HCT116 (cell line): ENCODE results near the gene PCMT1.

Experiments
- CTCF ChIP-seq, 3 experiments: fragments of 200-600 bp in 1 of 3; sonication (generic) in 1 of 3; IDR thresholded peaks in 2 of 3; conservative IDR thresholded peaks in 1 of 3; 2 replicates each; pipeline ENCODE4 v1.5.1; 2012 to 2017; ENCODE audit warnings: low read depth in 2 of 3, low read length in 2 of 3, antibody characterized with exemption in 1 of 3, borderline replicate concordance in 1 of 3, control low read depth in 1 of 3, mild to moderate bottlenecking in 1 of 3, mixed read lengths in 1 of 3, mixed run types in 1 of 3, moderate library complexity in 1 of 3; ENCODE audit not compliant: insufficient read depth in 1 of 3
- SP1 ChIP-seq: IDR thresholded peaks from 2 replicates; pipeline ENCODE4 v1.6.1; 2012; ENCODE audit warnings: low read depth

GRCh38 chr6:149701714-149702113 lies 47.8 kb upstream of the PCMT1 start:
- TF ChIP-seq CTCF (IDR thresholded peaks at IDR 0.05 in 2 of 3, conservative IDR thresholded peaks at IDR 0.05 in 1 of 3; ENCODE audit: borderline replicate concordance in 1 of 3, insufficient read depth in 1 of 3, low read depth in 2 of 3, low read length in 2 of 3) (no peak), SP1 (no peak)
